ENCODE measurements around the gene WNT7A.
"Not testable (repeated sequence)": the region's sequence is repeated elsewhere in the genome, so short reads cannot be mapped to it uniquely, and the experiment has no call there.

The WNT7A gene

GRCh38 chr3:13879946-13880810 is at the start of gene WNT7A:
Gene WNT7A (minus strand): TSS chr3:13880071. CDS start chr3:13879816, 255 bp downstream.
- DNase-seq: peak; percentile 59 to 72

GRCh38 chr3:13928741-13929140 is 48.9 kb upstream of the WNT7A start:
- DNase-seq: not testable (repeated sequence)

- no peak for DNase-seq
Observed at GRCh38 chr3:13927295-13927694, 47.4 kb upstream of the WNT7A start.

- no peak for DNase-seq
Observed at GRCh38 chr3:13916375-13916774, 36.5 kb upstream of the WNT7A start.

GRCh38 chr3:13902648-13903238 is 22.9 kb upstream of the WNT7A start:
- no peak for DNase-seq

- DNase-seq: no peak
Observed at GRCh38 chr3:13901935-13902584, 22.2 kb upstream of the WNT7A start.

- no peak for DNase-seq
Observed at GRCh38 chr3:13898346-13898745, 18.5 kb upstream of the WNT7A start.

- peak; percentile 62 to 72 for DNase-seq
Observed at GRCh38 chr3:13896473-13897154, 16.7 kb upstream of the WNT7A start.

GRCh38 chr3:13895155-13896105 is 15.6 kb upstream of the WNT7A start:
- DNase-seq: peak; percentile 94 to 95

- DNase-seq: no peak
Observed at GRCh38 chr3:13894807-13895154, 14.9 kb upstream of the WNT7A start.

GRCh38 chr3:13894096-13894806 is 14.4 kb upstream of the WNT7A start:
- DNase-seq: no peak

- no peak for DNase-seq
Observed at GRCh38 chr3:13892304-13892703, 12.4 kb upstream of the WNT7A start.

GRCh38 chr3:13891492-13892073 is 11.7 kb upstream of the WNT7A start:
- peak in 1 of 2 donors; percentile 37 for DNase-seq

- no peak for DNase-seq
Observed at GRCh38 chr3:13891017-13891392, 11.1 kb upstream of the WNT7A start.

- DNase-seq: peak; percentile 46 to 56
Observed at GRCh38 chr3:13890377-13891016, 10.6 kb upstream of the WNT7A start.

- no peak for DNase-seq
Observed at GRCh38 chr3:13888576-13888975, 8.7 kb upstream of the WNT7A start.

- DNase-seq: no peak
Observed at GRCh38 chr3:13887495-13888300, 7.8 kb upstream of the WNT7A start.

GRCh38 chr3:13886593-13887129 is 6.8 kb upstream of the WNT7A start:
- no peak for DNase-seq

GRCh38 chr3:13885704-13886010 is 5.8 kb upstream of the WNT7A start:
- DNase-seq: no peak
